Measurements from ENCODE around the gene OR6S1. TPM values are rescaled to one million over a fixed set of nuclear protein-coding genes. Genes with fewer than 3 reads are reported as not detected.

The OR6S1 gene
- total RNA-seq, 1 experiment from 2014 or later = not detected

DNA sequence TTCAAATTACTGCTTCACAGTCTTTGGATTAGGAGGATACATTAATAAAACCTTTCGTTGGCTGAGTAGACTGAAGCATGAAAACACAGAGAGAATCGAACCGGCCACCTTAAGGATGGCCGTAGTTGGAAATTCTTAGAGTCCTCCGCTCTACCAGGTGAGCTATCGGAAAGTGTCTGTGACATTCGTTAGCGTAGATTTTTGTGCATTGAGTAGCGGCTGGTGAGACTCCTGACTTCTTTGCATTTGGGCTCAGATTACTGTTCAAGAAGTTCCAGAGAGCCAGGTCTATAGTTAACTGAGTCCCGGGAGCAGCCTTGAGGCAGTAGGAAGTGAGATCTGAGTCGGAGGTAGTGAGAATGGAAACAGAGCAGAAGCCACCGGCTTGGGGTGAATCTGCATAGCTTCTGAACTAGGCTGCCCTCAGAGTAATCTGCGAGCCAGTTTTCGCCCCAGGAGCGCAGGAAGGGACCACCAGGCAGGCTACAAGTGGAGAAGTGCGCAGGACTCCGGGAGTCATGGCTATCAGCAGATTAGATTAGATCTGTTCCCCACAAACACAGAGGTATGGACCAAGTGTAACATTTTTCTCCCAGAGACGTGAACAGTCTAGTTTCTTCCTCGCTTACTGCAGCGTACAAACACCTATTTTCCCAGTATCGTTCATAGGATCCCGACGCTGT lies 11.0 kb downstream of the OR6S1 start:
- H3K9ac ChIP-seq (ENCODE audit: low read length) = no peak overlapping the region; the same call in 1 of the 2 replicates
- no peaks in the 10 kb centered on the region for H3F3A ChIP-seq (ENCODE audit: low read length, unreplicated experiment)
- peak overlapping the region; percentile 70 for H3K4me3 ChIP-seq (ENCODE audit: low read length)
- peak overlapping the region; percentile 91 for H3K4me2 ChIP-seq (ENCODE audit: low read length)
- peaks cover 21% of the 10 kb centered on the region; the same call in 1 of the 2 replicates for H3K4me1 ChIP-seq (ENCODE audit: insufficient read depth, low read length)
- CTCF ChIA-PET = interaction anchor here (1.2 kb wide), 1 partner anchor 17 kb away, joined by 4 read pairs; no protein-coding TSS in a partner anchor
- intact Hi-C loops (cut with micrococcal nuclease) = loop anchor here (1.0 kb wide), 1 partner anchor 51 kb away; no protein-coding TSS in a partner anchor
- H2AFZ ChIP-seq (ENCODE audit: low read length) = peak overlapping the region; percentile 70
- no TSS peak for BruUV-seq (replicated peaks)
- no peaks in the 10 kb centered on the region for H3K36me3 ChIP-seq (ENCODE audit: low read depth, low read length)
- no peaks in the 10 kb centered on the region for H4K20me1 ChIP-seq (ENCODE audit: low read length)
- H3K79me2 ChIP-seq (ENCODE audit: low read length) = no peaks in the 10 kb centered on the region
- no peaks in the 10 kb centered on the region for H3K9me3 ChIP-seq (ENCODE audit: low read length)
- H3K9me2 ChIP-seq (replicated peaks; ENCODE audit: low read length) = no peaks in the 10 kb centered on the region
- POLR2A ChIA-PET (ENCODE audit: unreplicated experiment) = interaction anchor here (0.6 kb wide), 1 partner anchor 52 kb away, joined by 3 read pairs; no protein-coding TSS in a partner anchor
- ATAC-seq = peak; percentile 45
- H3K27ac ChIP-seq (ENCODE audit: low read length) = no peak overlapping the region
- no peak for TF ChIP-seq CTCF (conservative IDR thresholded peaks at IDR 0.05; ENCODE audit: low read depth, low read length)
- no peak for TF ChIP-seq EZH2 (IDR thresholded peaks at IDR 0.05; ENCODE audit: low read length, unreplicated experiment)
- peak; percentile 85 for DNase-seq
- H3K27me3 ChIP-seq (ENCODE audit: low read length) = no peaks in the 10 kb centered on the region

DNA sequence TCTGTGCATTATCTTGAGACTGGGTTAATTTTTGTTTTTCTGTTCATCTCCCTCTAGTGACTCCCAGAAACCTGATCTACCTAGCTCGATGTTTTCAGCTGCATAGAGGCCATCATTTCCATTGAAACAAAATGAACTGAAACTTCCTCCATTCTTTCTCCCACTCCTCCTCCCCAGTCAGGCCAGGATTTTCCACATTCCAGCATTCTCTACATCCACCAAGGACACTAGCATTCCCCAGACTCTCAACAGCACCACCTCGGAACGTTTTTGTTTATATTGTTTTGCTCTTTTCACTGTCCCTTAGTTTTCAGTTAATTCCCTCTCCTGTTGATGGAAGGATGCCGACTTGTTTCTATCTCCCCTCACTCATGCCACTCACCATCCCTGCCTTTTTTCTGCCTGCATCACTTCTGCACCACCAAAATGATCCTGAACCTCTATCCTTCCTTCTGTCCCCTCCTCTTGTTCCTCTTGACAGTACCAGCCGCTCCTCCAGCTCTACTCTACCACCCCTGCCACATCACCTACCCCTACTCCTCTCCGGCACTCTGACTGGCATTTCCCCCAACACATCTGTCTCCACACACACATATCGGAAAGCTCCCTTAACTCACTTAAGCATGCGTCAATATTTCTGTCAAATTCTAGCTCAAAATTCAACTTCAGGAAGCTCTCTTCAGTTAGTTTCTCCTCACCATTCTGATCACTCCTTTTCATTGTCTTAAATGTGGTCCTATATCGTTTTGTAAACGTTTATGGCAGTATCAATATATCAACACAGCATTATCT lies 13.2 kb downstream of the OR6S1 start:
- CTCF ChIA-PET = interaction anchor here (0.7 kb wide), 1 partner anchor 18 kb away, joined by 3 read pairs; no protein-coding TSS in a partner anchor

More for the DNA sequence above, 13.2 kb downstream of the OR6S1 start:
- intact Hi-C loops (cut with micrococcal nuclease) = no loop called here
- Histone ChIP-seq H3K27me3 (ENCODE audit: low read length) (no peaks in the 10 kb centered on the region), H3K9me3 (ENCODE audit: low read length) (no peaks in the 10 kb centered on the region), H3K9me2 (replicated peaks; ENCODE audit: low read length) (no peaks in the 10 kb centered on the region), H4K20me1 (ENCODE audit: low read length) (no peaks in the 10 kb centered on the region), H3K9ac (ENCODE audit: low read length) (no peak overlapping the region), H3K4me3 (ENCODE audit: low read length) (peak overlapping the region; percentile 22), H3K4me1 (ENCODE audit: insufficient read depth, low read length) (peaks cover 21% of the 10 kb centered on the region; the same call in 1 of the 2 replicates), H2AFZ (ENCODE audit: low read length) (0 out of 2 replicates have a peak overlapping the region, but pooled peaks have one; percentile 12), H3K79me2 (ENCODE audit: low read length) (no peaks in the 10 kb centered on the region), H3K4me2 (ENCODE audit: low read length) (peak overlapping the region; percentile 57), H3K27ac (ENCODE audit: low read length) (no peak overlapping the region), H3F3A (ENCODE audit: low read length, unreplicated experiment) (no peaks in the 10 kb centered on the region), H3K36me3 (ENCODE audit: low read depth, low read length) (no peaks in the 10 kb centered on the region)
- no peak for TF ChIP-seq CTCF (conservative IDR thresholded peaks at IDR 0.05; ENCODE audit: low read depth, low read length)
- no peak for TF ChIP-seq EZH2 (IDR thresholded peaks at IDR 0.05; ENCODE audit: low read length, unreplicated experiment)
- no peak for TF ChIP-seq EZH2phosphoT487 (IDR thresholded peaks at IDR 0.05; ENCODE audit: borderline replicate concordance, low read length)
- DNase-seq (no peak), ATAC-seq (no peak)
- POLR2A ChIA-PET (ENCODE audit: unreplicated experiment) = no interaction called here
- no TSS peak for BruUV-seq (replicated peaks)
